ENCODE measurements around the gene BRD2. TPM values are rescaled to one million over a fixed set of nuclear protein-coding genes. Genes with fewer than 3 reads are reported as not detected.

Gene BRD2
- total and polyA plus RNA-seq, 9 of the 15 experiments (the other 6 are each of a cell fraction or from before 2014, with no cell fraction given): 19.0 to 252 (median 181) TPM

DNA sequence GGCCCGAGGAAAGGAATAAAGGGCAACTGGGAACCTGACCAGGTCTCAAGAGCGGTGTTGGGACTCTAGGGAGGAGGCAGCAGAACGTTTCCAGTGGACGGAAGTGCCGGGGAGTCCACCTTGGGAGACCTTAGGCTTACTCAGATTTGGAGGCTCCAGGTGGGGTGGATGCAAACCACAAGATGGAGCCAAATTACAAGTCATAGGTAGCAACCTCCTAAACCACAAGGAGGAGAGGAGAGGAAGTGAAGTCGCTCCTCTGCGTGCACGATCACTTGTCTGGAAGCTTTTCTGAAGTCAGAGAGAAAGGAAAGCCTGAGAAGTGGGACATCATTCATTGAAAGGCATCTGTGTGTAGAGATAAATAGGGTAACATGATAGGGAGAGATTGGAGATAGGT lies 31.7 kb downstream of the BRD2 start (continued):
- TF ChIP-seq MIER1 (IDR thresholded peaks at IDR 0.05; ENCODE audit: low read depth) (no peak), JUND (IDR thresholded peaks at IDR 0.05; ENCODE audit: borderline replicate concordance, low read depth, low read length) (no peak), JUND (tag; IDR thresholded peaks at IDR 0.05; ENCODE audit: borderline replicate concordance, low read depth, low read length) (no peak; the same call in 2 of the 3 replicates), RAD21 (CRISPR knock-in tag; conservative IDR thresholded peaks at IDR 0.05 in 1 of 2, IDR thresholded peaks at IDR 0.05 in 1 of 2) (peak; percentile 37 to 77), ESRRA (IDR thresholded peaks at IDR 0.05; ENCODE audit: borderline replicate concordance, low read depth) (peak; percentile 67; the same call in 1 of the 2 replicates), ASH1L (IDR thresholded peaks at IDR 0.05; ENCODE audit: borderline replicate concordance, low read depth, partially characterized antibody) (no peak), CEBPZ (IDR thresholded peaks at IDR 0.05; ENCODE audit: borderline replicate concordance, low read depth, low read length) (no peak), ZFPM2 (CRISPR knock-in tag; IDR thresholded peaks at IDR 0.05) (no peak)
- TF ChIP-seq, protein P1, sequence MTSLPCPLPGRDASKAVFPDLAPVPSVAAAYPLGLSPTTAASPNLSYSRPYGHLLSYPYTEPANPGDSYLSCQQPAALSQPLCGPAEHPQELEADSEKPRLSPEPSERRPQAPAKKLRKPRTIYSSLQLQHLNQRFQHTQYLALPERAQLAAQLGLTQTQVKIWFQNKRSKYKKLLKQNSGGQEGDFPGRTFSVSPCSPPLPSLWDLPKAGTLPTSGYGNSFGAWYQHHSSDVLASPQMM (CRISPR knock-in tag; IDR thresholded peaks at IDR 0.05): no peak

All from K562 (cell line).